Measurements from ENCODE around the gene MSL3. TPM values are rescaled to one million over a fixed set of nuclear protein-coding genes. Genes with fewer than 3 reads are reported as not detected.

Gene MSL3, protein sequence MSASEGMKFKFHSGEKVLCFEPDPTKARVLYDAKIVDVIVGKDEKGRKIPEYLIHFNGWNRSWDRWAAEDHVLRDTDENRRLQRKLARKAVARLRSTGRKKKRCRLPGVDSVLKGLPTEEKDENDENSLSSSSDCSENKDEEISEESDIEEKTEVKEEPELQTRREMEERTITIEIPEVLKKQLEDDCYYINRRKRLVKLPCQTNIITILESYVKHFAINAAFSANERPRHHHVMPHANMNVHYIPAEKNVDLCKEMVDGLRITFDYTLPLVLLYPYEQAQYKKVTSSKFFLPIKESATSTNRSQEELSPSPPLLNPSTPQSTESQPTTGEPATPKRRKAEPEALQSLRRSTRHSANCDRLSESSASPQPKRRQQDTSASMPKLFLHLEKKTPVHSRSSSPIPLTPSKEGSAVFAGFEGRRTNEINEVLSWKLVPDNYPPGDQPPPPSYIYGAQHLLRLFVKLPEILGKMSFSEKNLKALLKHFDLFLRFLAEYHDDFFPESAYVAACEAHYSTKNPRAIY
- 41.6 and 43.8 TPM in 2 replicates for total RNA-seq

DNA sequence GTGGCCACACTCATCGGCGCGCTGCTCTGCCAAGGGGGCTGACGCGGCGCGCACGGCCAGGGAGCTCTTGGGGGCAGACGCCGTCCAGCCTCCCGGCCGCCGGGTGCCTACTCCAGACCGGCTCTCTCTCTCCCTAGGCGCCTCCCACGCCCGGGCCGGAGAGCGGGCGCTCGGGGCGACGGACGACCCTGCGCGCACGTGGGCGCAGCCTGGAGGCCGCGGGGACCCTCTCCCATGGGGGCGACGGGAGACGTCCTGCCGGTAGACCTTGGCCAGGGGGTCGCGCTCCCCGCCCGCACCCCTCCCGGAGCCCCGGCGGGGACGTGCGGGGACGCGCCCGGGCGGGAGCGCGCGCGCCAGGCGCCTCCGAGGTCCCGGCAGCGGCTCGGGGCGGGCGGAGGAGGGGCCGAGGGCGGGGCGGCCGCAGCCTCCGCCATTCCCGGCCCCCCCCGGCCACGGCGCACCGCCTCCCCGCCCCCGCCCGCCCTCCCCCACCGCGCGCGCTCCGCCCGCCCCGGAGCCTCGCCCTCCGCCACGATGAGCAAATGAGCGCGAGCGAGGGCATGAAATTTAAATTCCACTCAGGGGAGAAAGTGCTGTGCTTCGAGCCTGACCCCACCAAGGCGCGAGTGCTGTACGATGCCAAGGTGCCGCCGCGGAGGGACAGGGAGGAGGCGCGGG is at the start of gene MSL3:
Gene MSL3 (plus strand): TSS at position 519 of the 681 bp plus-strand sequence. CDS start 27 bp downstream, at position 546.
- Mint-ChIP-seq H3K27ac (peak within 1 kb of the TSS; percentile 98), H3K36me3 (ENCODE audit: low read depth) (peaks cover 16% of the 10 kb centered on the region), H3K4me1 (ENCODE audit: low read depth) (peaks cover 12% of the 10 kb centered on the region), H3K4me3 (peak within 1 kb of the TSS; percentile 98), H3K27me3 (ENCODE audit: insufficient read depth) (peaks cover 26% of the 10 kb centered on the region), H3K9me3 (no peaks in the 10 kb centered on the region)
- DNase-seq (ENCODE audit: low spot score): peak; percentile 51
- intact Hi-C loops (cut with micrococcal nuclease): loop anchor here (2.0 to 10.0 kb wide), 4 partner anchors 647 to 1977 kb away; partner anchors contain the start of genes HCCS, OFD1, PRPS2 and TRAPPC2

- intact Hi-C loops (cut with micrococcal nuclease): no loop called here
- H3K27me3 Mint-ChIP-seq (ENCODE audit: insufficient read depth): no peaks in the 10 kb centered on the region
- no peaks in the 10 kb centered on the region for H3K4me1 Mint-ChIP-seq (ENCODE audit: low read depth)
- DNase-seq (ENCODE audit: low spot score): no peak
- no peaks in the 10 kb centered on the region for H3K9me3 Mint-ChIP-seq
- no peak overlapping the region for H3K4me3 Mint-ChIP-seq
- no peak overlapping the region for H3K27ac Mint-ChIP-seq
- no peaks in the 10 kb centered on the region for H3K36me3 Mint-ChIP-seq (ENCODE audit: low read depth)
These were observed 35.7 kb upstream of the MSL3 start for GRCh38 chrX:11722304-11722703.

GRCh38 chrX:11724122-11725017 is 33.7 kb upstream of the MSL3 start:
- H3K36me3 Mint-ChIP-seq (ENCODE audit: low read depth): no peaks in the 10 kb centered on the region
- no peaks in the 10 kb centered on the region for H3K9me3 Mint-ChIP-seq
- H3K27me3 Mint-ChIP-seq (ENCODE audit: insufficient read depth): peaks cover 2% of the 10 kb centered on the region
- intact Hi-C loops (cut with micrococcal nuclease): loop anchor here (1.0 kb wide), 2 partner anchors 46 to 191 kb away; no protein-coding TSS in a partner anchor
- no peak overlapping the region for H3K4me3 Mint-ChIP-seq
- no peak overlapping the region for H3K27ac Mint-ChIP-seq
- no peak for DNase-seq (ENCODE audit: low spot score)
- H3K4me1 Mint-ChIP-seq (ENCODE audit: low read depth): no peaks in the 10 kb centered on the region

DNA sequence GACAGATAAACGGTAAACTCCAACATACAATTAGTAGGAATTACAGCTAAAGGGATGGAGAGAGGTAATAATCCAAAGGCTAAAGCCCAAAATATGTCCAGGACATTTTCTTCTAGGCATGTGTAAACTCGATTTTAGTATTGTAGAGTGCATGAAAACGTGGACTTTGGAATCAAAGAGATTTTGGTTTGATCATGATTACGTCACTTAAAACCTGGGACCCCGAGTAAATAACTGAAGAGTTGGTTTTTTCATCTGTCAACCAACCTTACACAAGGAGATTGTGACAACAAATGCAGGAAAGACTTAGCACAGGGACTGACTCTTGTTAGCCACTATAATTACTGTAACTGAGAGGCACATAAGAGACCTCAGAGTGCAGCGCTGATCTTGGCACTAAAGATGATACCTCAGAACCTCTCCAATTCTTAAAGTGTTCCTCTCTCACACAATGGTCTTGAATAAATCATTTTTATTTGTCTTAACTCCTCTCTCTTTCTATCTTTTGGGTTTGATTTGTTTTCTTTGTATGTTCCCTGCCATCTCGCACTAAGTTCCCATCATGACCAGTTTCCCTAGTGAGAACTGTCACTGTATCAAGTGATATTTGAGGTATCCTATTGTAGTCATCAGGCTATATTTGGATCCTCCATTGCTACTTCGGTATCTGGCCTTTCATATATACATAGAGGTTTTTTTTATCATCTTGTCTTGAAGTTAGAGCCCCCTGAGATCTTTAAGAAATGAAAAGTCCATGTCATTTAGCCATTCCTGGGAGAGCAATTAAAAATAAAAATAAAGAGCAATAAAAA is 32.2 kb upstream of the MSL3 start:
- Mint-ChIP-seq H3K27ac (no peak overlapping the region), H3K4me3 (no peak overlapping the region), H3K9me3 (no peaks in the 10 kb centered on the region), H3K36me3 (ENCODE audit: low read depth) (no peaks in the 10 kb centered on the region), H3K4me1 (ENCODE audit: low read depth) (no peaks in the 10 kb centered on the region), H3K27me3 (ENCODE audit: insufficient read depth) (peaks cover 7% of the 10 kb centered on the region)
- DNase-seq (ENCODE audit: low spot score): no peak
- intact Hi-C loops (cut with micrococcal nuclease): no loop called here

- peaks cover 10% of the 10 kb centered on the region for H3K27me3 Mint-ChIP-seq (ENCODE audit: insufficient read depth)
- intact Hi-C loops (cut with micrococcal nuclease): no loop called here
- no peaks in the 10 kb centered on the region for H3K4me1 Mint-ChIP-seq (ENCODE audit: low read depth)
- DNase-seq (ENCODE audit: low spot score): no peak
- no peak overlapping the region for H3K27ac Mint-ChIP-seq
- no peak overlapping the region for H3K4me3 Mint-ChIP-seq
- no peaks in the 10 kb centered on the region for H3K9me3 Mint-ChIP-seq
- no peaks in the 10 kb centered on the region for H3K36me3 Mint-ChIP-seq (ENCODE audit: low read depth)
These were observed 29.5 kb upstream of the MSL3 start for GRCh38 chrX:11728556-11728955.

DNA sequence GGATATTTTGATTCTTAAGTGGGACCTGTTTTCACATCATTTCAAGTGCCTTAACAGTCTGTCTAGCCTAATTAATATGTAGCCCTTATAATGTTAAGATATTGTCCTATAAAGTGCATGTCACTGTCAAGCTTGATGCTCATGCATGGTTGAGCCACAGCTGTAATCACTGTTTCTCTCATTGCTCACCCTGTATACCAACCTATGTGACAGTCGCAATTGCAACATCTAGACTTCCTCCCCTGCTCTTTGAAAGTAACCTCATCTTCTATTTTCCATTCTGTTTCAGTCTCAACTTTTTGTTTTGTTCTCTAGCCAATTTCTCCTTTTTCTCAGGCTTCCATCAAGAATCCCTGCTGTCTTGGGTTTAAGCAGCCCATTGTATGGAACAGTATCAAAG is 24.4 kb upstream of the MSL3 start:
- DNase-seq (ENCODE audit: low spot score): no peak
- H3K27ac Mint-ChIP-seq: no peak overlapping the region
- H3K36me3 Mint-ChIP-seq (ENCODE audit: low read depth): no peaks in the 10 kb centered on the region
- H3K27me3 Mint-ChIP-seq (ENCODE audit: insufficient read depth): peaks cover 19% of the 10 kb centered on the region
- intact Hi-C loops (cut with micrococcal nuclease): no loop called here
- H3K9me3 Mint-ChIP-seq: no peaks in the 10 kb centered on the region
- H3K4me3 Mint-ChIP-seq: no peak overlapping the region
- H3K4me1 Mint-ChIP-seq (ENCODE audit: low read depth): no peaks in the 10 kb centered on the region

DNA sequence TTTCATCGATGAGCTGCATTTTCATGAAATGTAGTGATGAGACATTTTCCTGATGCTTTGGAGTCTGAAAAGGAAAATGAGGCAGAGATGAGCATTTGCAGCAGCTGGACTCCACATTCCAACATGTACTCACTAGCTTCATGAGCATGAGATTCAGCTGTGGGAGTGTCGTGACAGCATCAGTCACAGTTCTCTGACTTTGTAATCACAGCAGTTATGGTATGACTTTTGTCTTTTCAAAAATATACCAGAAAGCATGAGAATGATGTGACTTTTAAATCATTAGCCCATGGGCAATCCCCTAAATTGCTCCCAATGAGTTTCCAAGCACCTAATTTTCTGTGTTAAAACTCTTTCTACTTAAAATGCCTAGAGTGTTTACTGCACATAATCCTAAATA is 18.3 kb upstream of the MSL3 start:
- Mint-ChIP-seq H3K4me3 (no peak overlapping the region), H3K9me3 (no peaks in the 10 kb centered on the region), H3K4me1 (ENCODE audit: low read depth) (no peaks in the 10 kb centered on the region), H3K27ac (no peak overlapping the region), H3K27me3 (ENCODE audit: insufficient read depth) (peaks cover 3% of the 10 kb centered on the region), H3K36me3 (ENCODE audit: low read depth) (no peaks in the 10 kb centered on the region)
- intact Hi-C loops (cut with micrococcal nuclease): no loop called here
- no peak for DNase-seq (ENCODE audit: low spot score)

DNA sequence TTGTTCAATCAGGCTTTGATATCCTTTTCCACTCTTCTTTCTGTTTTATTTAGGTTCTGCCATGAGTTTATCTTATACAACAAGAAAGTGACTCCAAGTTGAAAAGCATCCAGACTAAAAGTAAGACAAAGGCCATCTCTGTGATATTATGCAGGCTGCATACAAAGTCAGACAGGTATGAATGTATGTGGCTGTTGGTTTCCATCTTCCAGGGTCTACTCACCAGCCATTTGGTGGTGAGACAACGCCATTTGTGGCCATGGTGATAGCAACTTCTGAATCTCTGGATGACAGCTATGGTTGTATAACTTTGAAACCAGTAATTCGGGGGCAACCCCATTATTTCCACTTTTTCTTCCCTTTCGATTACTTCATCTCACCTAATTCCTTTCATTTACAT is 17.2 kb upstream of the MSL3 start:
- H3K4me1 Mint-ChIP-seq (ENCODE audit: low read depth): no peaks in the 10 kb centered on the region
- intact Hi-C loops (cut with micrococcal nuclease): no loop called here

GRCh38 chrX:11741574-11741973 is 16.5 kb upstream of the MSL3 start:
- Mint-ChIP-seq H3K4me1 (ENCODE audit: low read depth) (no peaks in the 10 kb centered on the region), H3K4me3 (no peak overlapping the region), H3K27ac (no peak overlapping the region), H3K27me3 (ENCODE audit: insufficient read depth) (peaks cover 6% of the 10 kb centered on the region), H3K36me3 (ENCODE audit: low read depth) (no peaks in the 10 kb centered on the region), H3K9me3 (no peaks in the 10 kb centered on the region)
- intact Hi-C loops (cut with micrococcal nuclease): no loop called here
- DNase-seq (ENCODE audit: low spot score): no peak

More for the DNA sequence above, 17.2 kb upstream of the MSL3 start:
- H3K27me3 Mint-ChIP-seq (ENCODE audit: insufficient read depth): peaks cover 5% of the 10 kb centered on the region
- no peak overlapping the region for H3K27ac Mint-ChIP-seq
- no peak overlapping the region for H3K4me3 Mint-ChIP-seq
- no peaks in the 10 kb centered on the region for H3K36me3 Mint-ChIP-seq (ENCODE audit: low read depth)
- no peak for DNase-seq (ENCODE audit: low spot score)
- no peaks in the 10 kb centered on the region for H3K9me3 Mint-ChIP-seq

- Mint-ChIP-seq H3K27ac (no peak overlapping the region), H3K4me1 (ENCODE audit: low read depth) (no peaks in the 10 kb centered on the region), H3K4me3 (no peak overlapping the region), H3K36me3 (ENCODE audit: low read depth) (no peaks in the 10 kb centered on the region), H3K9me3 (no peaks in the 10 kb centered on the region), H3K27me3 (ENCODE audit: insufficient read depth) (peaks cover 6% of the 10 kb centered on the region)
- DNase-seq (ENCODE audit: low spot score): no peak
- intact Hi-C loops (cut with micrococcal nuclease): no loop called here
These were observed 12.2 kb upstream of the MSL3 start for GRCh38 chrX:11745881-11746280.

DNA sequence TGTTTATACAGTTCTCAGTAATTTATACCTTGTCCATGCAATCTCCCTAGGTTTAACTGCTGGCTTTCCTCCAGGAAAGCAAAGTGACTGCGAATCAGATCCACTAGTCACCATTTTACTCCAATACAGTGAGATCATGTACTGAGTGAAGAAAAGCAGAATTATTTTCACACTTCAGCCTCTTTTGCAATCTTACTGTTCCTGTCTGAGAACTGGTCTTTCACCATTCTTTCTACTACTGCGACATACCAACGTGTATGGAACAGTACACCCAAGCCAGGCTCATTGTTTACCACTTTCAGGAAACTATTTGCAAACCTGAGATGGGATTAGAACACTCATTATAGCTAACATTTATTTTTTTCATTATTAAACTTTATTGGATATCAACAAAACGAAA is 8.0 kb upstream of the MSL3 start:
- no peaks in the 10 kb centered on the region for H3K36me3 Mint-ChIP-seq (ENCODE audit: low read depth)
- no peaks in the 10 kb centered on the region for H3K4me1 Mint-ChIP-seq (ENCODE audit: low read depth)
- no peak overlapping the region for H3K27ac Mint-ChIP-seq
- no peaks in the 10 kb centered on the region for H3K9me3 Mint-ChIP-seq
- H3K27me3 Mint-ChIP-seq (ENCODE audit: insufficient read depth): peaks cover 11% of the 10 kb centered on the region
- intact Hi-C loops (cut with micrococcal nuclease): loop anchor here (10.0 kb wide), 1 partner anchor 1985 kb away; the partner anchor contains the start of genes OFD1 and TRAPPC2
- H3K4me3 Mint-ChIP-seq: no peak overlapping the region
- DNase-seq (ENCODE audit: low spot score): no peak

- Mint-ChIP-seq H3K36me3 (ENCODE audit: low read depth) (no peaks in the 10 kb centered on the region), H3K9me3 (no peaks in the 10 kb centered on the region), H3K27me3 (ENCODE audit: insufficient read depth) (peaks cover 15% of the 10 kb centered on the region), H3K27ac (no peak overlapping the region), H3K4me1 (ENCODE audit: low read depth) (no peaks in the 10 kb centered on the region), H3K4me3 (no peak overlapping the region)
- DNase-seq (ENCODE audit: low spot score): no peak
- intact Hi-C loops (cut with micrococcal nuclease): loop anchor here (10.0 kb wide), 1 partner anchor 1984 kb away; the partner anchor contains the start of genes OFD1 and TRAPPC2
These were observed 7.3 kb upstream of the MSL3 start for GRCh38 chrX:11750694-11751093.
